Esophagus (tissue), 2 donors: Measurements from ENCODE around the gene PDGFRA. TPM values are rescaled to one million over a fixed set of nuclear protein-coding genes. Genes with fewer than 3 reads are reported as not detected.
"Not testable (repeated sequence)": the region's sequence is repeated elsewhere in the genome, so short reads cannot be mapped to it uniquely, and the experiment has no call there.

Source experiments
- H3K27ac ChIP-seq, 2 donors: one replicate each; pipeline ENCODE4 v1.5.1; 2013; ENCODE audit warnings: low read depth in 2 of 2, mild to moderate bottlenecking in 2 of 2, inconsistent platforms in 1 of 2, low read length in 1 of 2, moderate library complexity in 1 of 2
- H3K27me3 ChIP-seq, 2 donors: one replicate each; pipeline ENCODE4 v1.6.1; 2013; ENCODE audit warnings: low read length in 2 of 2, control low read depth in 1 of 2, mild to moderate bottlenecking in 1 of 2; ENCODE audit not compliant: insufficient read depth in 2 of 2, control insufficient read depth in 1 of 2
- H3K36me3 ChIP-seq, 2 donors: one replicate each; pipeline ENCODE4 v1.6.1; 2013; ENCODE audit warnings: low read length in 1 of 2; ENCODE audit not compliant: control insufficient read depth in 2 of 2, insufficient read depth in 2 of 2
- H3K4me1 ChIP-seq, 2 donors: one replicate each; pipeline ENCODE4 v1.6.1; 2013; ENCODE audit warnings: low read length in 1 of 2; ENCODE audit not compliant: control insufficient read depth in 2 of 2, insufficient read depth in 2 of 2
- H3K4me3 ChIP-seq, 2 donors: one replicate each; pipeline ENCODE4 v1.5.1; 2013; ENCODE audit warnings: low read length in 2 of 2, mild to moderate bottlenecking in 2 of 2, low read depth in 1 of 2, moderate library complexity in 1 of 2
- H3K9me3 ChIP-seq, 2 donors: one replicate each; pipeline ENCODE4 v1.6.1; 2013; ENCODE audit warnings: mild to moderate bottlenecking in 2 of 2, low read depth in 1 of 2, low read length in 1 of 2, moderate library complexity in 1 of 2; ENCODE audit not compliant: control insufficient read depth in 2 of 2, insufficient read depth in 1 of 2
- WGBS, 2 donors: extraction: QIAGEN DNeasy Blood & Tissue Kit; methylation state at CpG; one replicate each; pipeline ENCODE4 v1.1.7; 2013; 5-methylcytosine and 5-hydroxymethylcytosine counted together
- polyA plus RNA-seq, 2 donors: library from polyadenylated mRNA; stranded (reverse); fragments of 200-250 nt; gene quantifications; one replicate each; pipeline ENCODE4 v1.2.3, GENCODE V29; 2013
- donor health status: healthy with polysubstance abuse.
- donor health status: Bipolar disorder and iron deficiency.

Gene PDGFRA
- polyA plus RNA-seq, 2 donors = 3.9 to 7.4 TPM

- not testable (repeated sequence) for H3K9me3 ChIP-seq, H3K27ac ChIP-seq, H3K36me3 ChIP-seq, H3K4me3 ChIP-seq, H3K4me1 ChIP-seq, H3K27me3 ChIP-seq
- WGBS, 2 donors = 76 to 82% methylated on average over 1 of the region's 1 CpG
Observed at GRCh38 chr4:54252312-54252711, 23.2 kb downstream of the PDGFRA start.

DNA sequence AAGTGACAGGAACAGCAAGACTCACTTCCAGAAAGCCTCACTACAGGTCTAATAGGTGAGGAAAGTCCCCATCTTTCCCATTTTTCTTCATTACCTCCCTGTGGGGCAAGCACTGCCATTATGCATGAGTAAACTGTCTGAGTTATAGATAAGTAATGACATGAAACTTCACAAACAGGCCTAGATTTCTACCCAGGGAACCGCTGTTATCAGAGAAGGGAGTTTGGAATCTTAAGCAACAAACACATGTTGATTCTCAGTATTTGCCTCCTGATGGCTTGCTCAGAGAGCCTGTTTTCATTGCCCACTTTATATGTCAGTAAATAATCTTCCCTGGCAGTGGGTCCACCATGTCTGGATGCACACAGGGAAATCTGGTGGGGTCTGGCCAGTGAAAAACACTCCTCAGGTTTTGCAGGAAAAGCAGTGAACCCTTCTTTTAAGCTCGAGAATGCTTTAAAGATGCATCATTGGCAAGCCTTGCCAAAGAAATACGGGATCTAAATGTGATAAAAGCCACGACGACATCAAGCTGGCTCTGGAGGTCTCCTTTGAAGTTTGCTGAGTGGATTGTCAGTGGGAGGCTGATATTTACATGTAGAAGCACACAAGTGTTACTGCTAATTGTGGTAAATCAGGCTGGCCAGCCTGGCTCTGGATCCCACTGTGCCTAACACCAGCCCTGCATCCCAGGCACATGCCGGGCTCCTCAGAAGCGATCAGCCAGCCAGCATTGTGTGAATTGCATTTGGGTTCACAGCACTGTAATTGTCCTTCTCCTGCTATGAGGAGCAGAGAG lies 25.2 kb downstream of the PDGFRA start:
- Histone ChIP-seq H3K27ac (no peak overlapping the region), H3K4me3 (no peak overlapping the region), H3K4me1 (no peaks in the 10 kb centered on the region), H3K9me3 (no peaks in the 10 kb centered on the region), H3K27me3 (no peaks in the 10 kb centered on the region), H3K36me3 (no peaks in the 10 kb centered on the region)
- 49 to 54% methylated on average over 7 of the region's 7 CpGs for whole genome bisulfite sequencing, 2 donors

GRCh38 chr4:54254915-54255246 lies 25.8 kb downstream of the PDGFRA start:
- no peaks in the 10 kb centered on the region for H3K36me3 ChIP-seq
- no peaks in the 10 kb centered on the region for H3K27me3 ChIP-seq
- H3K4me3 ChIP-seq = no peak overlapping the region
- WGBS, 2 donors = 75 to 82% methylated on average over 4 of the region's 4 CpGs
- H3K27ac ChIP-seq = no peak overlapping the region
- no peaks in the 10 kb centered on the region for H3K4me1 ChIP-seq
- no peaks in the 10 kb centered on the region for H3K9me3 ChIP-seq

DNA sequence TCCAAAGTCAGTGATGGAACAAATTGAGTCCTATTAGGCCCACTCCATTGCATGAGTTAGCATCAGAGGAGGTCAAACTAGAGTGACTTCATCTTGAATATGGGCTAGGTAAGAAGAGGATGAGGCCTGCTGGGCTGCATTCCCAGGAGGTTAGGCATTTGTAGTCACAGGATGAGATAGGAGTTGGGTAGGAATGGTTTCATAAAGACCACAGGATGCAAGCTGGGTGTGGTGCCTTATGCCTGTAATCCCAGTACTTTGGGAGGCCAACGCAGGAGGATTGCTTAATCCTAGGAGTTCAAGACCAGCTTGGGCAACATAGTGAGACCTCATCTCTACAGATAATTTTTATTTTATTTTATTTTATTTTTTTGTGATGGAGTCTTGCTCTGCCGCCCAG lies 26.8 kb downstream of the PDGFRA start:
- no peak overlapping the region for H3K4me3 ChIP-seq
- no peaks in the 10 kb centered on the region for H3K27me3 ChIP-seq
- 79 to 83% methylated on average over 2 of the region's 2 CpGs for WGBS, 2 donors
- no peak overlapping the region for H3K27ac ChIP-seq
- H3K9me3 ChIP-seq = no peaks in the 10 kb centered on the region
- H3K36me3 ChIP-seq = no peaks in the 10 kb centered on the region
- H3K4me1 ChIP-seq = no peaks in the 10 kb centered on the region

GRCh38 chr4:54256491-54257486 lies 27.7 kb downstream of the PDGFRA start:
- 89 to 91% methylated on average over 11 of the region's 11 CpGs for WGBS, 2 donors
- H3K36me3 ChIP-seq = no peaks in the 10 kb centered on the region
- no peak overlapping the region for H3K27ac ChIP-seq
- no peaks in the 10 kb centered on the region for H3K4me1 ChIP-seq
- no peaks in the 10 kb centered on the region for H3K9me3 ChIP-seq
- no peaks in the 10 kb centered on the region for H3K27me3 ChIP-seq
- no peak overlapping the region for H3K4me3 ChIP-seq

GRCh38 chr4:54265366-54265765 lies 36.3 kb downstream of the PDGFRA start:
- H3K9me3 ChIP-seq = no peaks in the 10 kb centered on the region
- 85 to 93% methylated on average over 4 of the region's 4 CpGs for WGBS, 2 donors
- H3K4me3 ChIP-seq = no peak overlapping the region
- H3K36me3 ChIP-seq = peaks cover 0 to 2% of the 10 kb centered on the region in 2 donors
- no peak overlapping the region for H3K27ac ChIP-seq
- no peaks in the 10 kb centered on the region for H3K4me1 ChIP-seq
- H3K27me3 ChIP-seq = no peaks in the 10 kb centered on the region

DNA sequence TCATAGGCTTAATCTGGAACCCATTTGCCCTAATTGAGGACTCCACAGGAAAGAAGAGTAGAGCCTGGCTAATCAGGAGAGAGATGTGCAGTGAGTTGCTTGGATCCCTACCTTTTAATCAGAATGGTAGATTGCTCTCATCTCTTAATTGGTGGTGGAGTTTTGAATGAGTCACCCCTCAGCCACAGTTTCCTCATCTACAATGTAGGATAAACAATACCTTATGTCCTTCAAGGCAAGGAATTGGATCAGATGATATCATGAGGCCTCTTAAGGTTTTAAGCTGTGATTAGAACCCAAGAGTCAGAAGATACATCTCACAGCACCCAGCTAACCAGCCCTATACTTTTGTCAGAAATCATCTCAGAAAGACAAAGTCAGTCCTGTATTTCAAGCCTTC lies 39.1 kb downstream of the PDGFRA start:
- no peaks in the 10 kb centered on the region for H3K9me3 ChIP-seq
- H3K4me3 ChIP-seq = no peak overlapping the region
- no peak overlapping the region for H3K27ac ChIP-seq
- no peaks in the 10 kb centered on the region for H3K4me1 ChIP-seq
- peaks cover 0 to 2% of the 10 kb centered on the region in 2 donors for H3K36me3 ChIP-seq
- no peaks in the 10 kb centered on the region for H3K27me3 ChIP-seq

GRCh38 chr4:54271464-54271863 lies 42.4 kb downstream of the PDGFRA start:
- Histone ChIP-seq H3K36me3 (peaks cover 0 to 3% of the 10 kb centered on the region in 2 donors), H3K4me3 (no peak overlapping the region), H3K4me1 (no peaks in the 10 kb centered on the region), H3K9me3 (no peaks in the 10 kb centered on the region), H3K27me3 (no peaks in the 10 kb centered on the region), H3K27ac (no peak overlapping the region)

- no peaks in the 10 kb centered on the region for H3K9me3 ChIP-seq
- no peak overlapping the region for H3K4me3 ChIP-seq
- H3K36me3 ChIP-seq = peaks cover 0 to 3% of the 10 kb centered on the region in 2 donors
- no peak overlapping the region for H3K27ac ChIP-seq
- H3K4me1 ChIP-seq = no peaks in the 10 kb centered on the region
- WGBS, 2 donors = 86 to 91% methylated on average over 3 of the region's 3 CpGs
- H3K27me3 ChIP-seq = no peaks in the 10 kb centered on the region
Observed at GRCh38 chr4:54272051-54272450, 43.0 kb downstream of the PDGFRA start.
